GM19238 (cell line): ENCODE data around the gene GOLGA3.
"Not testable (repeated sequence)": the region's sequence is repeated elsewhere in the genome, so short reads cannot be mapped to it uniquely, and the experiment has no call there.

Experiments used
- DNase-seq: peaks from one replicate; pipeline ENCODE4 v3.0.0; 2011; ENCODE audit warnings: low spot score; ENCODE audit not compliant: insufficient read length

GOLGA3 gene

DNA sequence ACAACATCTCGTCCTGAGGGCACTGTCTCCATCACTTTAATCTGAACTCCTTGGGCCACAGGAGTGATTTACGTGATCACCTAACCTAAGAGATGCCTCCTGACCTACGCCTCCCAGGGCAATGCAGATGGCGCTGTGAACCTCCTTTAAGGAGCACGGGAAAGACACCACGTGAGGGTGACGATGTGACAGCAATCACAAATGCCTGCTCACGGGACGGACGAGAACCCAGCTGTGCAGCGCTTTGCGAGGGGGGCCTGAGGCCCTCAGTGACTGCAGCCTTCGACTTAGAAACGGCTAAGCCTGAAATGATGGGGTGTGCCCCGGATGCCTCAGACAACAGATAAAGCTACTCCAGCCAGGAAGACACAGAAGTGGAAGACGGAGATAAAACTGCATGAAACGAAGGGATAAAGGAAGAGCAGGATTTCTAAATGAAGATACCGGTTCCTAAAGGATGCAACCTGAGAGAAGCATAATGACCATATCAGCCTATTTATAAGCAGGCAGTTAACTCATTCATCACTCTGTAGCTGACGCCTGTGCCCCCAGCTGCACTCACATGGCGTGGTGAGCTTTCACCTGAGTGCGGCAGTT is 13.9 kb upstream of the GOLGA3 start:
- no peak for DNase-seq

DNA sequence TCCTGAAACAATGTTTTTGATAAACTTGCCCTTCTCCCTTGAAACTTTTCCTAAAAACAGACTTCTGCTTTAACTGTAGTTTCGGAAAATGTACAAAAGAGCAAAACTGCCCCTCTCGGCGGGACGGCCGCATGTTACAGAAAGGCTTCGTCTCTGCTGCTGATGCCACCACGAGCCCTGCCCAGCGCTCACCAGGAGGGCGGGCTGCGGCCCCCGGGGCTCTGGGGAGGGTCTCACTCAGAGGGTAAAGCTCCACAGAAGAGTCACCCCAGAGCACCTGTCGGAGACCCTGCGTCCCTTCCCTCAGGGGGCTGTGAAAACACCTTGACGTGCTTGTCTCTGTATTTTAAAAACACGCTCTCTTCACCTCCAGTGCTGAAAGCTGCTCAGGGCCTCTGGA is 12.5 kb upstream of the GOLGA3 start:
- no peak for DNase-seq

GRCh38 chr12:132840536-132840935 is 11.9 kb upstream of the GOLGA3 start:
- no peak for DNase-seq

GRCh38 chr12:132839558-132840235 is 11.0 kb upstream of the GOLGA3 start:
- DNase-seq = no peak

DNA sequence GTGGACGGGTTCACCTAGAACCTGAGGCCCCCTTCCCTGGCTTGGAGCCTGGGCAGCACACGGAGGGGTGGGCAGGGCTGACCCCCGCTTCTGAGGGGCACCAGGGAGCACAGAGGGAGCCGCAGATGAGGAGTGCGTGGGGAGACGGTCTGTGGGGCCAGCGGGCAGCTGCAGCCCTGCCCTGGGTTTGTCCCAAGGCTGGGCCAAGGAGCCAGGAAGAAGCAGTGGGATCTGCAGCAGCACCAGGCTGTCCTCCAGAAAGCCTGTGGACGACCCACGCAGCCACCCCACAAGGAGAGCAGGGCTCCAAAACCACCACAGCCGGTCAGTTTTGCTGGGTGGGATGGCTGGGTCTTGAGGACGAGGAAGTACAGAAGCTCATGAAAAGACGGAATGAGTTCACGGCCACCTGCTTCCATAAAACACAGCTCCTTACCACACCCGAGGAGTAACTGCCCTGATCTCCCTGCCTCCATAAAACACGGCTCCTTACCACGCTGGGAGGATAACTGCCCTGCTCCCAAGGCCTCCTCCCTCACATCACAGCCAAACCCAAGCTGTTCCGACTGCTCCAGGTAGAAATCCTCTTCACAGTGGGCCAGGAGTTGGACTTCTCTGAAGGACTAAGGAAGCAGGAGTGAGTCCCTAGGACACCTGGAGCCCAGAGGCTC is 9.9 kb upstream of the GOLGA3 start:
- no peak for DNase-seq

DNA sequence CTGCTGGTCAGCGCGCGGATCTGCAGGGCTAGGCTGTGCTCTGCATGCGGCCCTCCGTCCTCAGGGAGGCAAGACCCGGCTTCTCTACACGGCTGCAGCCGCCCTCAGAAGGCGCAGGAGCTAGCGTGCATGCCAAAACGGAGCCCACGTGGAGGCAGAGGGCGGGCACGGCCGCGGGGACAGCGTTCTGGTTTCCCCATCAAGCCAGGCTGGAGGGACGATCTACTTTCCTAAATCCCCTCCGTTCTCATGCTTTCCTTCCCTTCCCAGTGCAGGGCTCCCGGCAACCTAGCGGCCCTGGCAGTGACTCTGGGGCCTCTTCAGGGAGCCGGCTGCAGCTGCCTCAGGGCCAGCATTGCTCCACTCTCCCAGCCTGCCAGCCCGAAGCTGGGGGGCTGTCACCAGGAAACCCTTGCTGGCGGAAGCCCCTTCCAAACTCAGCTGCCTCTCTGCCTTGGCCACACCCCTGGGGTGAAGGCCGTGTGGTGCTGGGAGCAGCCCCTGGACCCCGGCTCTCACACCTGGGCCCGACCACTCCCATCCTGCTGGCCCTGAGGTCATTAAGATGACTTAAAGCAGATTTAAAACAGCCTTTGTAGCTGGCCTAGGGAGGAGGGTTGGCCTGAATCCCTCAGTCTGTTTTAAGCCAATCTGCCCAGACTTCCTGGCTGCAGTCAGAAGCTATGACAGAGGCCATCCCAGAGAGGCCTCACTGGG is 9.2 kb upstream of the GOLGA3 start:
- no peak for DNase-seq

- no peak for DNase-seq
These were observed 8.2 kb upstream of the GOLGA3 start for GRCh38 chr12:132836795-132837331.

DNA sequence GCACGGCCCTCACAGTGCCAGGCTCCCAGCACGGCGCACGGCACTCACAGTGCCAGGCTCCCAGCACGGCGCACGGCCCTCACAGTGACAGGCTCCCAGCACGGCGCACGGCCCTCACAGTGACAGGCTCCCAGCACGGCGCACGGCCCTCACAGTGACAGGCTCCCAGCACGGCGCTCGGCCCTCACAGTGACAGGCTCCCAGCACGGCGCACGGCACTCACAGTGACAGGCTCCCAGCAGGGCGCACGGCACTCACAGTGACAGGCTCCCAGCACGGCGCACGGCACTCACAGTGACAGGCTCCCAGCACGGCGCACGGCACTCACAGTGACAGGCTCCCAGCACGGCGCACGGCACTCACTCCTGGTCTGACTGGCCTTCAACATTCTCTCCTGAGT is 7.6 kb upstream of the GOLGA3 start:
- DNase-seq = not testable (repeated sequence)

GRCh38 chr12:132835076-132836025 is 6.7 kb upstream of the GOLGA3 start:
- DNase-seq = no peak

DNA sequence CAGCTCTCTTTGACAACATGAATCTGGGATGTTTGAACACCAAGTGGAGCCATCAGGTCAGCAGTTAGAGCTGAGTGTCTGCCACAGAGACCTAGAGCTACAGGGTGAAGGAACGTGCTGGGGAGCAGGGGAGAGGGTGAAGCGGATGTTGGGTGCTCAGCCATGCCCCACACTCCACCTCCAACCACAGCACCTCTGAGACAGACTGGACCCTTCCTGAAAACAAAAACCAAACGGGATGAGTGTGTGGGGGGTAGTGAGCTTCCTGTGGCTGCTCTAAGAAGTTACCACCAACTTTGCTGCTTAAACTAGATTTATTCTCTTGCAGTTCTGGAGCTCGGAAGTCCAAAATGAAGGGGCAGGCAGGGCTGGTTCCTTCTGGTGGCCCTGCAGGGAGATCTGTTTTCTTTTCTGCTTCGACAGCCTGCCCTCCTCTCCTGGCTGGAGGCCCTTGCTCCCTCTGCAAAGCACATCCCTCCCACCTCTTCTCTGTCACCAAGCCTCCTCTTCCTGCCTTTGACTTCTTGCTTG is 5.6 kb upstream of the GOLGA3 start:
- DNase-seq = no peak

- DNase-seq = no peak
These were observed 4.7 kb upstream of the GOLGA3 start for GRCh38 chr12:132833341-132833740.

DNA sequence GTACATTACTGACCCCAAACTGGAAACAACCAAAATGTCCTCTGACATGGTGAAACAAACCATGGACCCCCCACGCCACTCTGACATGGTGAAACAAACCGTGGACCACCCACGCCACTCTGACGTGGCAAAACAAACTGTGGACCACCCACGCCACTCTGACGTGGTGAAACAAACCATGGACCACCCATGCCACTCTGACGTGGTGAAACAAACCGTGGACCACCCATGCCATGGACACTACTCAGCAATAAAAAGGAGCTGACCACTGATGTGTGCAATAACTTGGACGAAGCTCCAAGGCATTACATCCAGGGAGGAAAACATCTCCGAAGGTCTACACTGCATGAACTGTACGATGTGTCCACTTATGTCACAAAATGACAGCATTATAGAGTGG is 3.1 kb upstream of the GOLGA3 start:
- no peak for DNase-seq

GRCh38 chr12:132827763-132828703 is 636 bp downstream of the GOLGA3 start:
- DNase-seq = peak; percentile 52

- DNase-seq = no peak
These were observed 2.8 kb downstream of the GOLGA3 start for GRCh38 chr12:132825861-132826260.

DNA sequence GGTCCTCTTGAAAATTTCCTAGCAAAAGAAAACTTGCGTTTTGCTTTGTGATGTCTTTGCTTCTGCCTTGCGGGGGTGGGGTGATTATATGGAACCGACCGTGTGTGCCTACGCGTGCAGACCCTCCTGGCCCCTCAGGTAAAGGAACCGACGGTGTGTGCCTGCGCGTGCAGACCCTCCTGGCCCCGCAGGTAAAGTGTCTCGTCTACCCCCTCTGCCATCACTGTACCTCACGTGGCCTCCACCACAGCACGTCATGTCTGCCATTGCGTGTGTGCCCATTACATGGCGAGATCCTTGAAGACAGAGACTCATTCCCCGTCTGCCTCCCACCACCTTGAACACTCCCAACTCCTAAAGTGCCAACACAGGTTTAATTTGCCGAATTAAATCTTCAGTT is 3.6 kb downstream of the GOLGA3 start:
- no peak for DNase-seq

DNA sequence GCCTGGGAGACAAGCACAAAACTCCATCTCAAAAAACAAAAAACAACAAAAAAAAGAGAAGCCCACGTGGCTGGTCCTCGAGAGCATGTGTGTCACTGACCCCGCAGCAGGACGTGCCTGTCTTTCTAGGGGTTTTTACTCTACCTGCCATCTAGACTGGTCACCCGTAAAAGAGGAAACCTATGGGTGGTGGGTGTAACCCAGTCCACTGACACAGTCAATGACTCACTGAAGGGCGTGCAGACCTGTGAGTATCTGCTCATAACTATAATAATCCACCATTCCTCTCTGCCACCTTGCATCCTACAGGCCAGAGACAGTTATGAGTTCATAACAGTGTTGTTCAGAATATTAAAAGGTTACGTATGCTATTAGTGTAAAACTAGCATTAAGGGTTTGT is 4.6 kb downstream of the GOLGA3 start:
- no peak for DNase-seq

- DNase-seq = no peak
These were observed 10.1 kb downstream of the GOLGA3 start for GRCh38 chr12:132818562-132818961.

DNA sequence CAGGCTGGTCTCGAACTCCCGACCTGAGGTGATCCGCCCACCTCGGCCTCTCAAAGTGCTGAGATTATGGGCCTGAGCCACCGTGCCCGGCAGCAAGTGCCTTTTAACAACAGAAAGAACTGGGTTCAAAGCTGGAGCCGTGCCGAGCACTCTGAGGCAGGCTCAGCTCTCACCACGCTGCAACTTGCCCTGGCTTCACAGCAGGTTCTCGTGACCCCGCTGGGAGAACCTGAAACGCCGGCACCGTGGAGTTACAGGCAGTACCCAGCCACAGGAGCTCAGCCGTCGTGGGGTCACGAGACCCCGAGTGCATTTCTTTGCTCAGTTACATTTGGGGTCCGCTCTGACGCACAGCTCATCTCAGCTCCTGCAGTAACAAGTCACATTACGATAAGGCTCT is 14.4 kb downstream of the GOLGA3 start:
- no peak for DNase-seq

DNA sequence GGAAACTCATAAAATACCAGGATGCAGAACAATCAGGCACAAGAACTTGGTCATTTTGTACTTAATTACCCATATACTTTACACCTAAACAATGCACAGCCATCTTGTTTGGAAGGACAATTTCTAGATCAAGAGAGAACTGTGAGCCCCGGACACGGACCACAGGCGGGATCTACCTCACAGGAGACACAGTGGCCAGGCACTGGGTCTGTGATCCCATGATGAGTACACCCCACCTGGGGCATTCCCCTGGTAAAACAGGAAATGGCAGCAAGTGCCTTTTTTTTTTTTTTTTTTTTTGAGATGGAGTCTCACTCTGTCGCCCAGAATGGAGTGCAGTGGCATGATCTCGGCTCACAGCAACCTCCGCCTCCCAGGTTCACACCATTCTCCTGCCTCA is 15.2 kb downstream of the GOLGA3 start:
- DNase-seq = no peak
